K562 (cell line): ENCODE measurements around the gene ZKSCAN5.

Experiments used
- EZH2 ChIP-seq: IDR thresholded peaks from 2 replicates; pipeline ENCODE4 v1.6.1; 2012; ENCODE audit warnings: low read depth, mild to moderate bottlenecking, inconsistent platforms, low read length, borderline replicate concordance
- FOXA1 ChIP-seq: fragments of 450-650 bp; IDR thresholded peaks from 2 replicates; pipeline ENCODE4 v1.6.1; 2016; ENCODE audit warnings: mild to moderate bottlenecking, borderline replicate concordance
- KAT2B ChIP-seq: IDR thresholded peaks from one replicate; pipeline ENCODE4 v1.6.1; 2012; ENCODE audit warnings: low read depth, mild to moderate bottlenecking, control low read depth, inconsistent platforms, low read length, moderate library complexity
- MYNN ChIP-seq, 2 experiments: sonication (generic); formaldehyde crosslinking in 1 of 2; IDR thresholded peaks; 2 replicates each; pipeline versions ENCODE4 v1.5.0 to v1.6.1; 2016 to 2020; ENCODE audit warnings: antibody characterized with exemption in 1 of 2, missing genetic modification reagents in 1 of 2
- TCF7 ChIP-seq: sonication (generic); IDR thresholded peaks from 2 replicates; pipeline ENCODE4 v1.6.1; 2016; ENCODE audit warnings: antibody characterized with exemption, borderline replicate concordance
- ZNF41 ChIP-seq: fragments of 250-450 bp; sonication (Bioruptor Pico); conservative IDR thresholded peaks from 2 replicates; pipeline ENCODE4 v1.4.0; 2020; ENCODE audit warnings: mild to moderate bottlenecking
- TF ChIP-seq, protein P1 (sequence below): fragments of 250-450 bp; sonication (Bioruptor Pico); IDR thresholded peaks from 2 replicates; pipeline ENCODE4 v1.5.0; 2022; ENCODE audit warnings: mild to moderate bottlenecking
- TF ChIP-seq, protein P2 (sequence below), 3 experiments: IDR thresholded peaks in 2 of 3; conservative IDR thresholded peaks in 1 of 3; 2 replicates each; pipeline ENCODE4 v1.5.1; 2011 to 2012; ENCODE audit warnings: low read length in 3 of 3, mild to moderate bottlenecking in 3 of 3, control low read depth in 2 of 3, improper control_type of control experiment in 1 of 3, inconsistent platforms in 1 of 3, low read depth in 1 of 3, mixed read lengths in 1 of 3, moderate library complexity in 1 of 3; ENCODE audit not compliant: insufficient read depth in 2 of 3

GRCh38 chr7:99468336-99468918 is 36.0 kb upstream of the ZKSCAN5 start:
- TF ChIP-seq MYNN (IDR thresholded peaks at IDR 0.05) = no peak
- no peak for TF ChIP-seq MYNN (CRISPR knock-in tag; IDR thresholded peaks at IDR 0.05)
- no peak for TF ChIP-seq ZNF41 (CRISPR knock-in tag)
- TF ChIP-seq, protein P1, sequence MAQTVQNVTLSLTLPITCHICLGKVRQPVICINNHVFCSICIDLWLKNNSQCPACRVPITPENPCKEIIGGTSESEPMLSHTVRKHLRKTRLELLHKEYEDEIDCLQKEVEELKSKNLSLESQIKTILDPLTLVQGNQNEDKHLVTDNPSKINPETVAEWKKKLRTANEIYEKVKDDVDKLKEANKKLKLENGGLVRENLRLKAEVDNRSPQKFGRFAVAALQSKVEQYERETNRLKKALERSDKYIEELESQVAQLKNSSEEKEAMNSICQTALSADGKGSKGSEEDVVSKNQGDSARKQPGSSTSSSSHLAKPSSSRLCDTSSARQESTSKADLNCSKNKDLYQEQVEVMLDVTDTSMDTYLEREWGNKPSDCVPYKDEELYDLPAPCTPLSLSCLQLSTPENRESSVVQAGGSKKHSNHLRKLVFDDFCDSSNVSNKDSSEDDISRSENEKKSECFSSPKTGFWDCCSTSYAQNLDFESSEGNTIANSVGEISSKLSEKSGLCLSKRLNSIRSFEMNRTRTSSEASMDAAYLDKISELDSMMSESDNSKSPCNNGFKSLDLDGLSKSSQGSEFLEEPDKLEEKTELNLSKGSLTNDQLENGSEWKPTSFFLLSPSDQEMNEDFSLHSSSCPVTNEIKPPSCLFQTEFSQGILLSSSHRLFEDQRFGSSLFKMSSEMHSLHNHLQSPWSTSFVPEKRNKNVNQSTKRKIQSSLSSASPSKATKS (CRISPR knock-in tag) = no peak
- no peak for TF ChIP-seq TCF7
- no peak for TF ChIP-seq EZH2
- TF ChIP-seq, protein P2, sequence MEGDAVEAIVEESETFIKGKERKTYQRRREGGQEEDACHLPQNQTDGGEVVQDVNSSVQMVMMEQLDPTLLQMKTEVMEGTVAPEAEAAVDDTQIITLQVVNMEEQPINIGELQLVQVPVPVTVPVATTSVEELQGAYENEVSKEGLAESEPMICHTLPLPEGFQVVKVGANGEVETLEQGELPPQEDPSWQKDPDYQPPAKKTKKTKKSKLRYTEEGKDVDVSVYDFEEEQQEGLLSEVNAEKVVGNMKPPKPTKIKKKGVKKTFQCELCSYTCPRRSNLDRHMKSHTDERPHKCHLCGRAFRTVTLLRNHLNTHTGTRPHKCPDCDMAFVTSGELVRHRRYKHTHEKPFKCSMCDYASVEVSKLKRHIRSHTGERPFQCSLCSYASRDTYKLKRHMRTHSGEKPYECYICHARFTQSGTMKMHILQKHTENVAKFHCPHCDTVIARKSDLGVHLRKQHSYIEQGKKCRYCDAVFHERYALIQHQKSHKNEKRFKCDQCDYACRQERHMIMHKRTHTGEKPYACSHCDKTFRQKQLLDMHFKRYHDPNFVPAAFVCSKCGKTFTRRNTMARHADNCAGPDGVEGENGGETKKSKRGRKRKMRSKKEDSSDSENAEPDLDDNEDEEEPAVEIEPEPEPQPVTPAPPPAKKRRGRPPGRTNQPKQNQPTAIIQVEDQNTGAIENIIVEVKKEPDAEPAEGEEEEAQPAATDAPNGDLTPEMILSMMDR (IDR thresholded peaks at IDR 0.05 in 2 of 3, conservative IDR thresholded peaks at IDR 0.05 in 1 of 3; ENCODE audit: insufficient read depth in 2 of 3, low read depth in 1 of 3, low read length in 3 of 3) = no peak
- TF ChIP-seq FOXA1 = no peak
- TF ChIP-seq KAT2B = no peak
